ENCODE measurements around the gene ROBO2.

DNA sequence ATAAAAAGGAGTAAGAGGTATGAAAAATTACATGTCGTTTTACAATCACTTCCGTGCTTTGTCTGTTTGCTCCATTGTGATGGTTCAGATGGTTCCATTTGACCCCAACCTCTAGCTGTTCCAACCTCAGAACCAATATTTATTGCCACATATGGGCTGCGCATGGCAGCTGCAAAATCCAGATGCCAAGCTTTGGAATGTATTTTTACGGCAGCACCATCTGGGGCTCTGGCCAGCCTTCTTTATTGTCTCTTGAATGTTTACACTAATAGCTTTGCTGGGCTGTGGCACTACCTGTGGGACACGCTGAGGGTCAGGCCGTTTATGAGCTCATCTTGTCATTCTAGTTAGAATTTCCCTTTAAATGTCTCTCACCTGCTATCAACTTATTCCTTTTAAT, 219.8 kb downstream of the ROBO2 start:
- TF ChIP-seq CTCF (conservative IDR thresholded peaks at IDR 0.05) (no peak), ZFX (IDR thresholded peaks at IDR 0.05) (no peak)
